Kidney (tissue), 14 donors: ENCODE measurements around the gene FBXO2. TPM values are rescaled to one million over a fixed set of nuclear protein-coding genes. Genes with fewer than 3 reads are reported as not detected.

Source experiments
- DNase-seq, 5 donors: peaks; one replicate each; pipeline ENCODE4 v3.0.0-alpha.2; 2013 to 2020
- FAIRE-seq: peaks from 2 replicates; lab custom pipeline; 2012; peaks lifted over from hg19 to GRCh38; lab: Jason Lieb, UNC
- H3K27ac ChIP-seq, 2 donors: one replicate each; pipeline ENCODE4 v1.7.0; 2013; ENCODE audit warnings: low read depth in 2 of 2, low read length in 2 of 2, inconsistent platforms in 1 of 2
- H3K27me3 ChIP-seq: one replicate; pipeline ENCODE4 v1.7.1; 2013; ENCODE audit warnings: low read length, inconsistent platforms; ENCODE audit not compliant: control insufficient read depth, insufficient read depth
- H3K36me3 ChIP-seq, 3 donors: one replicate each; pipeline versions ENCODE4 v1.7.0 to v1.7.1; 2013; ENCODE audit warnings: low read length in 3 of 3, control low read depth in 1 of 3, inconsistent platforms in 1 of 3; ENCODE audit not compliant: insufficient read depth in 3 of 3, control insufficient read depth in 2 of 3
- H3K4me1 ChIP-seq, 3 donors: one replicate each; pipeline versions ENCODE4 v1.7.0 to v1.7.1; 2013; ENCODE audit warnings: low read length in 3 of 3, inconsistent platforms in 1 of 3, low read depth in 1 of 3; ENCODE audit not compliant: control insufficient read depth in 2 of 3, insufficient read depth in 2 of 3
- H3K4me3 ChIP-seq, 3 donors: one replicate each; pipeline versions ENCODE4 v1.7.0 to v1.8.1; 2013; ENCODE audit warnings: low read length in 3 of 3, control low read depth in 1 of 3, inconsistent platforms in 1 of 3
- H3K9ac ChIP-seq, 3 donors: one replicate each; pipeline versions ENCODE4 v1.7.0 to v1.7.1; 2013; ENCODE audit warnings: low read length in 3 of 3, control low read depth in 1 of 3, inconsistent platforms in 1 of 3
- H3K9me3 ChIP-seq, 3 donors: one replicate each; pipeline versions ENCODE4 v1.7.0 to v1.7.1; 2013; ENCODE audit warnings: low read length in 3 of 3, control low read depth in 1 of 3, inconsistent platforms in 1 of 3; ENCODE audit not compliant: control insufficient read depth in 2 of 3, insufficient read depth in 1 of 3
- intact Hi-C: fragments of 100-400 bp; cut with DNase I; formaldehyde crosslinking; loops from one replicate; pipeline ENCODE4 v1.11.1; 2022
- polyA plus RNA-seq: library from polyadenylated mRNA; stranded (reverse); fragments of 350-450 nt; fragmentation: Illumina TruSeq; extraction: RNeasy Lipid Tissue Mini Kit (QIAGEN cat#74804); gene quantifications from one replicate; pipeline ENCODE4 v1.2.3, GENCODE V29; 2014; ENCODE audit warnings: low read depth, low replicate concordance; ENCODE audit not compliant: insufficient read depth
- total RNA-seq: library from RNA; stranded (reverse); fragmentation: NEBNext Ultra II Directional; extraction: Animal tissue kit (Norgen Biotek cat#: 25700); gene quantifications from one replicate; pipeline ENCODE4 v1.2.1, GENCODE V29; 2021
- TF ChIP-seq, protein P1 (sequence below): IDR thresholded peaks from 3 replicates; pipeline ENCODE4 v1.5.1; 2012; ENCODE audit warnings: mild to moderate bottlenecking, moderate library complexity, borderline replicate concordance; ENCODE audit not compliant: insufficient read depth; ENCODE audit errors: extremely low read depth
- donor health status: control.
- donor health status: control.
- donor health status: control.
- donor health status: control.
- donor health status: control.
- donor health status: DM: yes; HTN: yes; CAD: no.
- donor health status: Normal renal cell carcinoma (clear cell type).

The FBXO2 gene
- total and polyA plus RNA-seq, 2 donors from 2014 or later: 10.2 to 38.4 TPM

DNA sequence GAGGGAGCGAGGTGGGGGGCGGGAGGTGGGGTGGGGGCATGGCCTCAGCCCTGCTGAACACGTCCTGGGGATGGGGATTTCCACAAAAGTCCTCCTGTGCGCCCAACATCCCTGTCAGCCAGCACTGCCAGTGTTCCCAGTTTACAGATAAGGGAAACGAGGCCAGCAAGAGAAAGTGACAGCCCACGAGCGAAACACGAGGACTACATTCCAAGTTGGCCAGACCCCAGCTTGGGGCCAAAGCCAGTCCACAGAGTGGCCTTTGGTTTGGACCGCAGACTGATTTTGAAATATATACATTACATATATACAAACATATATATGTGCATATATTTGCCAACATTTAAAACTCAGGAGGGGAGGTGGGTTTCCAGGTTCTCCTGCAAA lies 5.0 kb downstream of the FBXO2 start:
- peaks cover 11% of the 10 kb centered on the region for H3K27me3 ChIP-seq
- H3K27ac ChIP-seq: no peak overlapping the region
- no peak for FAIRE-seq

GRCh38 chr1:11648732-11649158 lies 5.5 kb downstream of the FBXO2 start:
- Histone ChIP-seq H3K27me3 (peaks cover 11% of the 10 kb centered on the region), H3K9ac (no peak overlapping the region), H3K9me3 (no peaks in the 10 kb centered on the region), H3K4me1 (peaks cover 0 to 4% (median 0%) of the 10 kb centered on the region in 3 donors), H3K4me3 (no peak overlapping the region), H3K27ac (no peak overlapping the region), H3K36me3 (no peaks in the 10 kb centered on the region)
- FAIRE-seq: no peak
- intact Hi-C loops: loop anchor here (10.0 kb wide), 1 partner anchor 404 kb away; no protein-coding TSS in a partner anchor
- DNase-seq: no peak
- TF ChIP-seq, protein P1, sequence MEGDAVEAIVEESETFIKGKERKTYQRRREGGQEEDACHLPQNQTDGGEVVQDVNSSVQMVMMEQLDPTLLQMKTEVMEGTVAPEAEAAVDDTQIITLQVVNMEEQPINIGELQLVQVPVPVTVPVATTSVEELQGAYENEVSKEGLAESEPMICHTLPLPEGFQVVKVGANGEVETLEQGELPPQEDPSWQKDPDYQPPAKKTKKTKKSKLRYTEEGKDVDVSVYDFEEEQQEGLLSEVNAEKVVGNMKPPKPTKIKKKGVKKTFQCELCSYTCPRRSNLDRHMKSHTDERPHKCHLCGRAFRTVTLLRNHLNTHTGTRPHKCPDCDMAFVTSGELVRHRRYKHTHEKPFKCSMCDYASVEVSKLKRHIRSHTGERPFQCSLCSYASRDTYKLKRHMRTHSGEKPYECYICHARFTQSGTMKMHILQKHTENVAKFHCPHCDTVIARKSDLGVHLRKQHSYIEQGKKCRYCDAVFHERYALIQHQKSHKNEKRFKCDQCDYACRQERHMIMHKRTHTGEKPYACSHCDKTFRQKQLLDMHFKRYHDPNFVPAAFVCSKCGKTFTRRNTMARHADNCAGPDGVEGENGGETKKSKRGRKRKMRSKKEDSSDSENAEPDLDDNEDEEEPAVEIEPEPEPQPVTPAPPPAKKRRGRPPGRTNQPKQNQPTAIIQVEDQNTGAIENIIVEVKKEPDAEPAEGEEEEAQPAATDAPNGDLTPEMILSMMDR: no peak

More for the DNA sequence above, 5.0 kb downstream of the FBXO2 start:
- intact Hi-C loops: loop anchor here (10.0 kb wide), 1 partner anchor 404 kb away; no protein-coding TSS in a partner anchor
- Histone ChIP-seq H3K9me3 (no peaks in the 10 kb centered on the region), H3K4me3 (no peak overlapping the region), H3K9ac (no peak overlapping the region), H3K36me3 (no peaks in the 10 kb centered on the region), H3K4me1 (peaks cover 0 to 4% (median 0%) of the 10 kb centered on the region in 3 donors)
- TF ChIP-seq, protein P1: no peak
- no peak for DNase-seq

- no peak for FAIRE-seq
- H3K27me3 ChIP-seq: peaks cover 11% of the 10 kb centered on the region
- intact Hi-C loops: loop anchor here (10.0 kb wide), 1 partner anchor 403 kb away; no protein-coding TSS in a partner anchor
These were observed 6.2 kb downstream of the FBXO2 start for GRCh38 chr1:11648039-11648438.

More at GRCh38 chr1:11648039-11648438, 6.2 kb downstream of the FBXO2 start:
- H3K27ac ChIP-seq: no peak overlapping the region
- H3K9me3 ChIP-seq: no peaks in the 10 kb centered on the region
- no peak overlapping the region for H3K4me3 ChIP-seq
- TF ChIP-seq, protein P1: no peak
- no peaks in the 10 kb centered on the region for H3K36me3 ChIP-seq
- H3K9ac ChIP-seq: no peak overlapping the region
- peaks cover 0 to 4% (median 0%) of the 10 kb centered on the region in 3 donors for H3K4me1 ChIP-seq
- DNase-seq: no peak
